HCT116 (cell line): ENCODE results near the gene CIRBP. TPM values are rescaled to one million over a fixed set of nuclear protein-coding genes. Genes with fewer than 3 reads are reported as not detected.
A peak's percentile ranks its signal among the peaks of the same experiment; 100 is the strongest.

Experiments
- ATAC-seq: fragments of 200-7000 bp; cut with Tn5 transposase; 2 replicates; pipeline ENCODE4 v1.9.1; 2020; ENCODE audit warnings: mild to moderate bottlenecking, moderate library complexity
- BruUV-seq: library from RNA; stranded (reverse); fragments of 400-500 nt; replicated peaks from 2 replicates; lab custom pipeline; 2021; lab: Mats Ljungman, UMichigan
- CTCF ChIA-PET: fragments of 300-600 bp; sonication (Branson Sonifier 250); formaldehyde crosslinking; loops from one replicate; lab custom pipeline; 2021; ENCODE audit warnings: antibody characterized with exemption; lab: Charles Lee
- POLR2A ChIA-PET: fragments of 300-600, 350-600 bp; sonication (Branson Sonifier 250); formaldehyde crosslinking; loops from one replicate; lab custom pipeline; 2021; ENCODE audit warnings: antibody characterized with exemption; lab: Charles Lee
- RAD21 ChIA-PET, 2 experiments: fragments of 300-600 bp; sonication (Branson Sonifier 250); formaldehyde crosslinking; loops; one replicate each; lab custom pipeline; 2023; ENCODE audit warnings: low total read pairs in 2 of 2; ENCODE audit not compliant: uncharacterized antibody in 2 of 2, unreplicated experiment in 2 of 2, low non-redundant PET in 1 of 2; lab: Charles Lee
- DNase-seq: peaks from one replicate; pipeline ENCODE4 v3.0.0-alpha.2; 2010; ENCODE audit warnings: low read depth, low spot score
- H2AFZ ChIP-seq: fragments of 200-600 bp; shearing (Covaris generic), sonication (generic); 2 replicates; pipeline ENCODE4 v1.6.1; 2017; ENCODE audit warnings: low read depth, mixed run types, mixed read lengths, antibody characterized with exemption, low read length; ENCODE audit not compliant: poor library complexity, severe bottlenecking
- H3K27ac ChIP-seq: 2 replicates; pipeline ENCODE4 v1.5.1; 2012; ENCODE audit warnings: low read depth, low read length
- H3K27me3 ChIP-seq: fragments of 200-600 bp; sonication (generic); 2 replicates; pipeline ENCODE4 v1.6.1; 2016; ENCODE audit warnings: mixed run types, low read length, mixed read lengths; ENCODE audit not compliant: insufficient read depth
- H3K36me3 ChIP-seq, 2 experiments: fragments of 200-500 bp in 1 of 2; fragments of 200-600 bp in 1 of 2; sonication (Bioruptor generic) in 1 of 2; sonication (generic) in 1 of 2; 2 replicates each; pipeline versions ENCODE4 v1.5.1 to v1.6.1; 2014 to 2016; ENCODE audit warnings: low read length in 2 of 2, inconsistent platforms in 1 of 2, mixed read lengths in 1 of 2, mixed run types in 1 of 2; ENCODE audit not compliant: insufficient read depth in 2 of 2, control insufficient read depth in 1 of 2
- H3K4me1 ChIP-seq, 2 experiments: fragments of 200-600 bp in 1 of 2; sonication (generic) in 1 of 2; 2 replicates each; pipeline versions ENCODE4 v1.5.1 to v1.6.1; 2012 to 2017; ENCODE audit warnings: low read length in 2 of 2, inconsistent platforms in 1 of 2, mild to moderate bottlenecking in 1 of 2, mixed read lengths in 1 of 2, mixed run types in 1 of 2, moderate library complexity in 1 of 2; ENCODE audit not compliant: insufficient read depth in 2 of 2, control insufficient read depth in 1 of 2
- H3K4me2 ChIP-seq: fragments of 200-600 bp; sonication (generic); 2 replicates; pipeline ENCODE4 v1.6.1; 2017; ENCODE audit warnings: mixed run types, low read length, mixed read lengths
- H3K4me3 ChIP-seq, 2 experiments: fragments of 200-600 bp in 1 of 2; sonication (generic) in 1 of 2; replicated peaks in 1 of 2; 2 replicates each; pipeline ENCODE4 v1.5.1; 2011 to 2016; ENCODE audit warnings: low read length in 2 of 2, control low read depth in 1 of 2, low read depth in 1 of 2, mild to moderate bottlenecking in 1 of 2, mixed read lengths in 1 of 2, mixed run types in 1 of 2
- H3K79me2 ChIP-seq: fragments of 200-600 bp; sonication (generic); 2 replicates; pipeline ENCODE4 v1.6.1; 2017; ENCODE audit warnings: mild to moderate bottlenecking, mixed run types, low read length, moderate library complexity, mixed read lengths; ENCODE audit not compliant: insufficient read depth
- H3K9ac ChIP-seq: fragments of 200-600 bp; sonication (generic); 2 replicates; pipeline ENCODE4 v1.6.1; 2016; ENCODE audit warnings: low read length, mixed read lengths
- H3K9me2 ChIP-seq: fragments of 200-600 bp; sonication (generic), shearing (Covaris generic); 2 replicates; pipeline ENCODE4 v1.6.1; 2017; ENCODE audit warnings: mixed run types, mild to moderate bottlenecking, moderate library complexity; ENCODE audit not compliant: insufficient read depth
- H3K9me3 ChIP-seq, 2 experiments: fragments of 200-500 bp in 1 of 2; fragments of 200-600 bp in 1 of 2; sonication (Bioruptor generic) in 1 of 2; sonication (generic) in 1 of 2; 2 replicates each; pipeline ENCODE4 v1.6.1; 2014 to 2017; ENCODE audit warnings: low read length in 2 of 2, mixed read lengths in 2 of 2, inconsistent platforms in 1 of 2, low read depth in 1 of 2, mild to moderate bottlenecking in 1 of 2, mixed run types in 1 of 2, moderate library complexity in 1 of 2; ENCODE audit not compliant: control insufficient read depth in 1 of 2, insufficient read depth in 1 of 2
- H4K20me1 ChIP-seq: fragments of 200-600 bp; sonication (generic), shearing (Covaris generic); 2 replicates; pipeline ENCODE4 v1.6.1; 2017; ENCODE audit warnings: mixed run types, mild to moderate bottlenecking, moderate library complexity; ENCODE audit not compliant: insufficient read depth
- CBX3 ChIP-seq: IDR thresholded peaks from 2 replicates; pipeline ENCODE4 v1.6.1; 2012; ENCODE audit warnings: low read depth
- CEBPB ChIP-seq: IDR thresholded peaks from 2 replicates; pipeline ENCODE4 v1.6.1; 2012; ENCODE audit warnings: low read depth
- EGR1 ChIP-seq: IDR thresholded peaks from 2 replicates; pipeline ENCODE4 v1.6.1; 2012; ENCODE audit warnings: low read depth
- ELF1 ChIP-seq: IDR thresholded peaks from 2 replicates; pipeline ENCODE4 v1.6.1; 2012; ENCODE audit warnings: low read depth, borderline replicate concordance
- EZH2 ChIP-seq: fragments of 200-600 bp; sonication (generic); IDR thresholded peaks from 2 replicates; pipeline ENCODE4 v1.6.1; 2017; ENCODE audit warnings: antibody characterized with exemption, mixed run types
- FOSL1 ChIP-seq: IDR thresholded peaks from 2 replicates; pipeline ENCODE4 v1.6.1; 2012; ENCODE audit warnings: low read depth
- MAX ChIP-seq: IDR thresholded peaks from 2 replicates; pipeline ENCODE4 v1.6.1; 2012
- POLR2A ChIP-seq: IDR thresholded peaks from 2 replicates; pipeline ENCODE4 v1.7.0; 2011; ENCODE audit warnings: borderline replicate concordance; ENCODE audit not compliant: insufficient read depth, insufficient read length; ENCODE audit errors: extremely low read depth
- POLR2AphosphoS5 ChIP-seq: IDR thresholded peaks from 2 replicates; pipeline ENCODE4 v1.6.1; 2011; ENCODE audit warnings: mild to moderate bottlenecking, low read depth, low read length, moderate library complexity
- RAD21 ChIP-seq: IDR thresholded peaks from 2 replicates; pipeline ENCODE4 v1.6.1; 2012; ENCODE audit warnings: low read depth, mild to moderate bottlenecking
- REST ChIP-seq: IDR thresholded peaks from 2 replicates; pipeline ENCODE4 v1.6.1; 2012; ENCODE audit warnings: low read depth
- SIN3A ChIP-seq: IDR thresholded peaks from 2 replicates; pipeline ENCODE4 v1.6.1; 2012; ENCODE audit warnings: low read depth
- SRF ChIP-seq: IDR thresholded peaks from 2 replicates; pipeline ENCODE4 v1.6.1; 2012; ENCODE audit warnings: low read depth
- TCF7L2 ChIP-seq: IDR thresholded peaks from 2 replicates; pipeline ENCODE4 v1.7.0; 2011; ENCODE audit warnings: borderline replicate concordance, inconsistent platforms; ENCODE audit not compliant: insufficient read depth, insufficient read length; ENCODE audit errors: extremely low read depth
- YY1 ChIP-seq: IDR thresholded peaks from 2 replicates; pipeline ENCODE4 v1.6.1; 2011; ENCODE audit warnings: low read length, low read depth, moderate library complexity, mild to moderate bottlenecking; ENCODE audit not compliant: insufficient replicate concordance; ENCODE audit errors: extremely low read depth
- ZBTB33 ChIP-seq: IDR thresholded peaks from 2 replicates; pipeline ENCODE4 v1.6.1; 2011; ENCODE audit warnings: mild to moderate bottlenecking, low read length, moderate library complexity; ENCODE audit not compliant: insufficient replicate concordance; ENCODE audit errors: extremely low read depth
- ZFX ChIP-seq: fragments of 450-650 bp; IDR thresholded peaks from 2 replicates; pipeline ENCODE4 v1.6.1; 2017
- ZNF274 ChIP-seq: fragments of 200-500 bp; sonication (Bioruptor generic); IDR thresholded peaks from 2 replicates; pipeline ENCODE4 v1.6.1; 2014; ENCODE audit warnings: mild to moderate bottlenecking, low read depth, low read length, inconsistent platforms
- intact Hi-C: fragments of 100-400 bp; cut with micrococcal nuclease; formaldehyde crosslinking; loops from 2 replicates; pipeline ENCODE4 v1.10.0; 2022
- total RNA-seq: library from RNA; stranded (reverse); gene quantifications from one replicate; pipeline ENCODE4 v1.2.1, GENCODE V29; 2021; ENCODE audit not compliant: unreplicated experiment
- TF ChIP-seq, protein P1 (sequence below): IDR thresholded peaks from 2 replicates; pipeline ENCODE4 v1.6.1; 2012

The CIRBP gene
- total RNA-seq, 1 experiment from 2014 or later = 276 TPM

DNA sequence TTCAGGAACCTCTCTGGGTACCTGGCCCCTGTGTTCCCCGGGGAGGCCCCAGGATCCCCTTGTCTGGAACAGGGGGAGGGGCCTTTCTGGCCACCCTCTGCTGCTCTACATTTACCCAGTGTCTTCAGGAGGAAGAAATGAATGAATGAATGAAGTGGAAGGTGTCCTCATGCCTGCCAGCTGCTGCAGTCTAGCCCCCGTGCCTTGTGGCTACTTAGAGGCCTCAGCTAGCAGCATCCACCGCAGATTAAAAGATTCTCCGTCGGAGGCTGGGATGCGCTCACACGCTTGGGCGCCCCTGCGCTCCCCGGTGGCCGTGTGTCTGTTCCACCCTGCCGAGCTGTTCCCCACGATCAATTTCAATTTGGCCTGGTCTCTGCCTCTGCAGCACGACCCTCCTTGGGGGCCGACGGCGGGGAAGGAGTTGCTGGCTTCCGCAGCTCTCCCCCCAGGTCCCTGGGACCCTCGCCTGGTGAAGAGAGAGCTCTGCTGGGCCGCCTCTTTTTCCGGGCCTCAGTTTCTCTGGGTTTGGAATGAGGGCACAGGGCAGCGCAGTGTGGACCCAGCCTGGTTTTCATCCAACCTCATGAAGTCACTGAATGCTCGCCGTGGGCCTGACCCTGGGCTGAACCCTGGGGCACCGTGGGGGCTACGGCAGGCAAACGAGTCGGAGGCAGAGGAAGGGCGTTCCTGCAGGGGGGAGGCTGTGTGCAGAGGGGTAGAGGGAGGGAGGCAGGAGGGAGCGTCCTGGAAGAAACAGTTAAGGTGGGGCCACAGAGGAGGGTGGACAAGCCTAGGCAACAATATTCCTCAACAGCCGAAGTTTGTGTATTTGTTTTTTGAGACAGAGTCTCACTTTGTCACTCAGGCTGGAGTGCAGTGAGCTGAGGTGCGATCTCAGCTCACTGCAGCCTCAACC, 44.8 kb downstream of the CIRBP start:
- no peaks in the 10 kb centered on the region for H3K79me2 ChIP-seq
- ChIA-PET RAD21 (no interaction called here), POLR2A (interaction anchor here (2.2 kb wide), 1 partner anchor 45 kb away, joined by 11 read pairs; the partner anchor contains the start of gene CIRBP), CTCF (interaction anchor here (0.9 to 1.7 kb wide), 3 partner anchors 59 to 69 kb away, joined by 3 to 4 read pairs (median 4); no protein-coding TSS in a partner anchor)
- peaks cover 12 to 39% of the 10 kb centered on the region in 2 experiments for H3K4me1 ChIP-seq
- H3K4me2 ChIP-seq = peak overlapping the region; percentile 73
- H3K9me2 ChIP-seq = no peaks in the 10 kb centered on the region
- no peaks in the 10 kb centered on the region for H3K9me3 ChIP-seq
- intact Hi-C loops = no loop called here
- peak overlapping the region in 1 of 2 experiments; percentile 30; a peak in 2 of 4 replicates for H3K4me3 ChIP-seq
- 0 out of 2 replicates have a peak, but pooled peaks cover 4% of the 10 kb centered on the region for H3K27me3 ChIP-seq
- no peaks in the 10 kb centered on the region for H4K20me1 ChIP-seq
- H3K9ac ChIP-seq = peak overlapping the region; percentile 36; the same call in 1 of the 2 replicates
- no peak for DNase-seq
- ATAC-seq = no peak; the same call in 1 of the 2 replicates
- BruUV-seq = no TSS peak
- no peaks in the 10 kb centered on the region for H3K36me3 ChIP-seq
- no peak for TF ChIP-seq CBX3
- TF ChIP-seq SRF = no peak
- TF ChIP-seq CEBPB = no peak
- TF ChIP-seq MAX = no peak
- no peak for TF ChIP-seq ZFX
- TF ChIP-seq EZH2 = no peak
- no peak for TF ChIP-seq FOSL1
- TF ChIP-seq, protein P1, sequence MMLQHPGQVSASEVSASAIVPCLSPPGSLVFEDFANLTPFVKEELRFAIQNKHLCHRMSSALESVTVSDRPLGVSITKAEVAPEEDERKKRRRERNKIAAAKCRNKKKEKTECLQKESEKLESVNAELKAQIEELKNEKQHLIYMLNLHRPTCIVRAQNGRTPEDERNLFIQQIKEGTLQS = no peak
- no peak for TF ChIP-seq ZBTB33
- no peak for TF ChIP-seq YY1
- TF ChIP-seq ELF1 = no peak
- TF ChIP-seq REST = no peak
- no peak for TF ChIP-seq RAD21
- no peak for TF ChIP-seq TCF7L2
- TF ChIP-seq POLR2AphosphoS5 = no peak
- no peak for TF ChIP-seq EGR1
- no peak for TF ChIP-seq SIN3A
- no peak for TF ChIP-seq ZNF274
- no peak for TF ChIP-seq POLR2A
- TF ChIP-seq, all 23 proteins: peak for 0
- Histone ChIP-seq H3K27ac (0 out of 2 replicates have a peak overlapping the region, but pooled peaks have one; percentile 13), H2AFZ (no peak overlapping the region)
